Sigmoid colon (tissue), 4 donors: ENCODE results near the gene PDGFD.

ENCODE experiments used
- POLR2AphosphoS5 ChIP-seq, 4 donors: sonication (generic); formaldehyde crosslinking; IDR thresholded peaks; one replicate each; pipeline ENCODE4 v1.6.1; 2017; ENCODE audit warnings: antibody characterized with exemption in 4 of 4
- TF ChIP-seq, protein P1 (sequence below), 4 experiments: fragments of 450-650 bp in 3 of 4; fragments of 200-600 bp in 1 of 4; IDR thresholded peaks; one replicate each; pipeline ENCODE4 v1.5.1; 2016 to 2019; ENCODE audit warnings: antibody characterized with exemption in 4 of 4, mild to moderate bottlenecking in 3 of 4, moderate library complexity in 2 of 4

DNA sequence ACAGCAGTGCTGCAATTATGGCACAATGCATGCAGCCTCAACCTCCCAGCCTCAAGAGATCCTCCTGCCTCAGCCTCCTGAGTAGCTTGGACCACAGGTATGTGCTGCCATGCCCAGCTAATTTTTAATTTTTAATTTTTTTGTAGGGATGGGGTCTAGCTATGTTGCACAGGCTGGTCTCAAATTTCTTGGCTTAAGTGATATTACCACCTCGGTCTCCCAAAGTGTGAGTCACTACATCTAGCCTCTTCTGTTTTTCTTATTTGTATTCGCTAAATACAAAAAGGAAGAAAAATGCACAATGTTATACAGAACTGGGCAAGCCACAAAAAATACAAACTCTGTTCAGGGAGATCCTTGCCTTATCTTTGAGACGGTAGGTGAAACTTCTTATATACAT is 65.4 kb downstream of the PDGFD start:
- TF ChIP-seq, protein P1, sequence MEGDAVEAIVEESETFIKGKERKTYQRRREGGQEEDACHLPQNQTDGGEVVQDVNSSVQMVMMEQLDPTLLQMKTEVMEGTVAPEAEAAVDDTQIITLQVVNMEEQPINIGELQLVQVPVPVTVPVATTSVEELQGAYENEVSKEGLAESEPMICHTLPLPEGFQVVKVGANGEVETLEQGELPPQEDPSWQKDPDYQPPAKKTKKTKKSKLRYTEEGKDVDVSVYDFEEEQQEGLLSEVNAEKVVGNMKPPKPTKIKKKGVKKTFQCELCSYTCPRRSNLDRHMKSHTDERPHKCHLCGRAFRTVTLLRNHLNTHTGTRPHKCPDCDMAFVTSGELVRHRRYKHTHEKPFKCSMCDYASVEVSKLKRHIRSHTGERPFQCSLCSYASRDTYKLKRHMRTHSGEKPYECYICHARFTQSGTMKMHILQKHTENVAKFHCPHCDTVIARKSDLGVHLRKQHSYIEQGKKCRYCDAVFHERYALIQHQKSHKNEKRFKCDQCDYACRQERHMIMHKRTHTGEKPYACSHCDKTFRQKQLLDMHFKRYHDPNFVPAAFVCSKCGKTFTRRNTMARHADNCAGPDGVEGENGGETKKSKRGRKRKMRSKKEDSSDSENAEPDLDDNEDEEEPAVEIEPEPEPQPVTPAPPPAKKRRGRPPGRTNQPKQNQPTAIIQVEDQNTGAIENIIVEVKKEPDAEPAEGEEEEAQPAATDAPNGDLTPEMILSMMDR (IDR thresholded peaks at IDR 0.05), result no peak
- no peak for TF ChIP-seq POLR2AphosphoS5 (IDR thresholded peaks at IDR 0.05)
